ENCODE data around the gene CCR5AS.

The CCR5AS gene

GRCh38 chr3:46378426-46378942 lies 28.4 kb downstream of the CCR5AS start:
- peak; percentile 75 for DNase-seq (ENCODE audit: low spot score)

DNA sequence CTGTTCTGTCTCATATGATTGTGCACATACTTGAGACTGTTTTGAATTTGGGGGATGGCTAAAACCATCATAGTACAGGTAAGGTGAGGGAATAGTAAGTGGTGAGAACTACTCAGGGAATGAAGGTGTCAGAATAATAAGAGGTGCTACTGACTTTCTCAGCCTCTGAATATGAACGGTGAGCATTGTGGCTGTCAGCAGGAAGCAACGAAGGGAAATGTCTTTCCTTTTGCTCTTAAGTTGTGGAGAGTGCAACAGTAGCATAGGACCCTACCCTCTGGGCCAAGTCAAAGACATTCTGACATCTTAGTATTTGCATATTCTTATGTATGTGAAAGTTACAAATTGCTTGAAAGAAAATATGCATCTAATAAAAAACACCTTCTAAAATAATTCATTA lies 31.1 kb downstream of the CCR5AS start:
- DNase-seq (ENCODE audit: low spot score), result no peak

- no peak for DNase-seq (ENCODE audit: low spot score)
Measured at GRCh38 chr3:46375218-46375617, 31.6 kb downstream of the CCR5AS start.

GRCh38 chr3:46374755-46375154 lies 32.1 kb downstream of the CCR5AS start:
- no peak for DNase-seq (ENCODE audit: low spot score)

DNA sequence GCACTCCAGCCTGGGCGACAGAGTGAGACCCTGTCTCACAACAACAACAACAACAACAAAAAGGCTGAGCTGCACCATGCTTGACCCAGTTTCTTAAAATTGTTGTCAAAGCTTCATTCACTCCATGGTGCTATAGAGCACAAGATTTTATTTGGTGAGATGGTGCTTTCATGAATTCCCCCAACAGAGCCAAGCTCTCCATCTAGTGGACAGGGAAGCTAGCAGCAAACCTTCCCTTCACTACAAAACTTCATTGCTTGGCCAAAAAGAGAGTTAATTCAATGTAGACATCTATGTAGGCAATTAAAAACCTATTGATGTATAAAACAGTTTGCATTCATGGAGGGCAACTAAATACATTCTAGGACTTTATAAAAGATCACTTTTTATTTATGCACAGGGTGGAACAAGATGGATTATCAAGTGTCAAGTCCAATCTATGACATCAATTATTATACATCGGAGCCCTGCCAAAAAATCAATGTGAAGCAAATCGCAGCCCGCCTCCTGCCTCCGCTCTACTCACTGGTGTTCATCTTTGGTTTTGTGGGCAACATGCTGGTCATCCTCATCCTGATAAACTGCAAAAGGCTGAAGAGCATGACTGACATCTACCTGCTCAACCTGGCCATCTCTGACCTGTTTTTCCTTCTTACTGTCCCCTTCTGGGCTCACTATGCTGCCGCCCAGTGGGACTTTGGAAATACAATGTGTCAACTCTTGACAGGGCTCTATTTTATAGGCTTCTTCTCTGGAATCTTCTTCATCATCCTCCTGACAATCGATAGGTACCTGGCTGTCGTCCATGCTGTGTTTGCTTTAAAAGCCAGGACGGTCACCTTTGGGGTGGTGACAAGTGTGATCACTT lies 34.1 kb downstream of the CCR5AS start:
- peak; percentile 50 for DNase-seq (ENCODE audit: low spot score)

DNA sequence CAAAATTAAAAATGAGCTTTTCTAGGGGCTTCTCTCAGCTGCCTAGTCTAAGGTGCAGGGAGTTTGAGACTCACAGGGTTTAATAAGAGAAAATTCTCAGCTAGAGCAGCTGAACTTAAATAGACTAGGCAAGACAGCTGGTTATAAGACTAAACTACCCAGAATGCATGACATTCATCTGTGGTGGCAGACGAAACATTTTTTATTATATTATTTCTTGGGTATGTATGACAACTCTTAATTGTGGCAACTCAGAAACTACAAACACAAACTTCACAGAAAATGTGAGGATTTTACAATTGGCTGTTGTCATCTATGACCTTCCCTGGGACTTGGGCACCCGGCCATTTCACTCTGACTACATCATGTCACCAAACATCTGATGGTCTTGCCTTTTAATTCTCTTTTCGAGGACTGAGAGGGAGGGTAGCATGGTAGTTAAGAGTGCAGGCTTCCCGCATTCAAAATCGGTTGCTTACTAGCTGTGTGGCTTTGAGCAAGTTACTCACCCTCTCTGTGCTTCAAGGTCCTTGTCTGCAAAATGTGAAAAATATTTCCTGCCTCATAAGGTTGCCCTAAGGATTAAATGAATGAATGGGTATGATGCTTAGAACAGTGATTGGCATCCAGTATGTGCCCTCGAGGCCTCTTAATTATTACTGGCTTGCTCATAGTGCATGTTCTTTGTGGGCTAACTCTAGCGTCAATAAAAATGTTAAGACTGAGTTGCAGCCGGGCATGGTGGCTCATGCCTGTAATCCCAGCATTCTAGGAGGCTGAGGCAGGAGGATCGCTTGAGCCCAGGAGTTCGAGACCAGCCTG lies 35.1 kb downstream of the CCR5AS start:
- no peak for DNase-seq (ENCODE audit: low spot score)

- no peak for DNase-seq (ENCODE audit: low spot score)
Measured at GRCh38 chr3:46370839-46371518, 35.9 kb downstream of the CCR5AS start, which contains the start of gene CCR5. CCR5 (plus strand) TSS chr3:46370946; CDS start chr3:46372903, 1,957 bp downstream.

DNA sequence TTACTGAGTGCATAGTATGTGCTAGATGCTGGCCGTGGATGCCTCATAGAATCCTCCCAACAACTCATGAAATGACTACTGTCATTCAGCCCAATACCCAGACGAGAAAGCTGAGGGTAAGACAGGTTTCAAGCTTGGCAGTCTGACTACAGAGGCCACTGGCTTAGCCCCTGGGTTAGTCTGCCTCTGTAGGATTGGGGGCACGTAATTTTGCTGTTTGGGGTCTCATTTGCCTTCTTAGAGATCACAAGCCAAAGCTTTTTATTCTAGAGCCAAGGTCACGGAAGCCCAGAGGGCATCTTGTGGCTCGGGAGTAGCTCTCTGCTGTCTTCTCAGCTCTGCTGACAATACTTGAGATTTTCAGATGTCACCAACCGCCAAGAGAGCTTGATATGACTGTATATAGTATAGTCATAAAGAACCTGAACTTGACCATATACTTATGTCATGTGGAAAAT lies 37.2 kb downstream of the CCR5AS start:
- no peak for DNase-seq (ENCODE audit: low spot score)

DNA sequence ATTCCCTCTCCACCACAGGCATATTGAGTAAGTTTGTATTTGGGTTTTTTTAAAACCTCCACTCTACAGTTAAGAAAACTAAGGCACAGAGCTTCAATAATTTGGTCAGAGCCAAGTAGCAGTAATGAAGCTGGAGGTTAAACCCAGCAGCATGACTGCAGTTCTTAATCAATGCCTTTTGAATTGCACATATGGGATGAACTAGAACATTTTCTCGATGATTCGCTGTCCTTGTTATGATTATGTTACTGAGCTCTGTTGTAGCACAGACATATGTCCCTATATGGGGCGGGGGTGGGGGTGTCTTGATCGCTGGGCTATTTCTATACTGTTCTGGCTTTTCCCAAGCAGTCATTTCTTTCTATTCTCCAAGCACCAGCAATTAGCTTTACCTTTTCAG lies 37.7 kb downstream of the CCR5AS start:
- no peak for DNase-seq (ENCODE audit: low spot score)

GRCh38 chr3:46368569-46368968 lies 38.3 kb downstream of the CCR5AS start:
- DNase-seq (ENCODE audit: low spot score), result no peak

DNA sequence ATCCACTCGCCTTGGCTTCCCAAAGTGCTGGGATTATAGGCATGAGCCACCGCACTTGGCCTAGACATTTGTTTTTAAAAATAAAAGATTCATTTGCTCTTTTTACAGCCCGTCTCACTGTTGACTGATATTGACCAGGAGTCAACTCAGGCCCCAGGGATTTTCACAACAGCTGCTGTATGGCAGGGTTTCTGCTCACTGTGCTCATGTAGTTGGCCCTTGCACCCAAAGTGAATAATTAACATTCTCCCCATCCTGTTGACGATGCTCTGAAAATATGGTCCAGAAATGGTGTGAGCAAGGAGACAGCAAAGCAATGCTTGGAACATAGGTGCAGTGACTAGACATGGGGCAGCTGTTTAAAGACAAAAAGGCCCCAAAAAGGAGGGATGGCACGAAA lies 39.1 kb downstream of the CCR5AS start:
- no peak for DNase-seq (ENCODE audit: low spot score)

- DNase-seq (ENCODE audit: low spot score), result no peak
Measured at GRCh38 chr3:46365737-46366524, 40.9 kb downstream of the CCR5AS start.

GRCh38 chr3:46365041-46365440 lies 41.8 kb downstream of the CCR5AS start:
- no peak for DNase-seq (ENCODE audit: low spot score)

GRCh38 chr3:46361408-46362283 lies 45.2 kb downstream of the CCR5AS start:
- DNase-seq (ENCODE audit: low spot score), result peak; percentile 67

GRCh38 chr3:46360907-46361306 lies 46.0 kb downstream of the CCR5AS start:
- no peak for DNase-seq (ENCODE audit: low spot score)

DNA sequence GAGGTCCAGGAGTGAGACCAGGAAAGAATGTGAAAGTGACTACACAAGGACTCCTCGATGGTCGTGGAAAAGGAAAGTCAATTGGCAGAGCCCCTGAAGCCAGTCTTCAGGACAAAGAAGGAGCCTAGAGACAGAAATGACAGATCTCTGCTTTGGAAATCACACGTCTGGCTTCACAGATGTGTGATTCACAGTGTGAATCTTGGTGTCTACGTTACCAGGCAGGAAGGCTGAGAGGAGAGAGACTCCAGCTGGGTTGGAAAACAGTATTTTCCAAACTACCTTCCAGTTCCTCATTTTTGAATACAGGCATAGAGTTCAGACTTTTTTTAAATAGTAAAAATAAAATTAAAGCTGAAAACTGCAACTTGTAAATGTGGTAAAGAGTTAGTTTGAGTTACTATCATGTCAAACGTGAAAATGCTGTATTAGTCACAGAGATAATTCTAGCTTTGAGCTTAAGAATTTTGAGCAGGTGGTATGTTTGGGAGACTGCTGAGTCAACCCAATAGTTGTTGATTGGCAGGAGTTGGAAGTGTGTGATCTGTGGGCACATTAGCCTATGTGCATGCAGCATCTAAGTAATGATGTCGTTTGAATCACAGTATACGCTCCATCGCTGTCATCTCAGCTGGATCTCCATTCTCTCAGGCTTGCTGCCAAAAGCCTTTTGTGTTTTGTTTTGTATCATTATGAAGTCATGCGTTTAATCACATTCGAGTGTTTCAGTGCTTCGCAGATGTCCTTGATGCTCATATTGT lies 47.0 kb downstream of the CCR5AS start:
- DNase-seq (ENCODE audit: low spot score), result peak; percentile 43

DNA sequence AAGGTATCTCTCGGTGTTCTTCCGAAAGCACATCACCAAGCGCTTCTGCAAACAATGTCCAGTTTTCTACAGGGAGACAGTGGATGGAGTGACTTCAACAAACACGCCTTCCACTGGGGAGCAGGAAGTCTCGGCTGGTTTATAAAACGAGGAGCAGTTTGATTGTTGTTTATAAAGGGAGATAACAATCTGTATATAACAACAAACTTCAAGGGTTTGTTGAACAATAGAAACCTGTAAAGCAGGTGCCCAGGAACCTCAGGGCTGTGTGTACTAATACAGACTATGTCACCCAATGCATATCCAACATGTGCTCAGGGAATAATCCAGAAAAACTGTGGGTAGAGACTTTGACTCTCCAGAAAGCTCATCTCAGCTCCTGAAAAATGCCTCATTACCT lies 48.4 kb downstream of the CCR5AS start:
- DNase-seq (ENCODE audit: low spot score), result no peak

DNA sequence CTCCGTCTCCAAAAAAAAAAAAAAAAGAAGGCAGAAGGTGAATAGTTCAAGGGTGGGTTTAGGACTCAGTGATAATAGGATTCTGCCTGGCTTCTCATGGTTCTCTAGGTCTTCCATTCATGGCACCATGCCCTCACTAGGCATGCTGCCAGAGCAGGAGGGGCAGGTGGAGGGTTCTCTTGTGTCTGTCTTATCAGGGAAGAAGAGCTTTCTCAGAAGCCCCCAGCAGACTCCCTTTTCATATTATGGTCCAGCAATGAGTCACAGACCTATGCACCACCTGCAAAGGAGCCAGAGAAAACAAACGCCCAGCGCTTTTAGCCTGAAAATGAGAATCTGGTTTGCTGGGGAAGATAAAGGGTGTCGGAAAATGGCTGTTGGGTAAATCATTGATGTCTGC lies 50.0 kb downstream of the CCR5AS start:
- no peak for DNase-seq (ENCODE audit: low spot score)

GRCh38 chr3:46356276-46356675 lies 50.6 kb downstream of the CCR5AS start:
- DNase-seq (ENCODE audit: low spot score), result no peak

GRCh38 chr3:46354984-46355383 lies 51.9 kb downstream of the CCR5AS start:
- DNase-seq (ENCODE audit: low spot score), result no peak

All from AG08395 (cell line).